Measurements from ENCODE around the gene CDH12. TPM values are rescaled to one million over a fixed set of nuclear protein-coding genes. Genes with fewer than 3 reads are reported as not detected.

The CDH12 gene
- total RNA-seq, 2 donors from 2014 or later = 0.14 to 1.0 TPM

DNA sequence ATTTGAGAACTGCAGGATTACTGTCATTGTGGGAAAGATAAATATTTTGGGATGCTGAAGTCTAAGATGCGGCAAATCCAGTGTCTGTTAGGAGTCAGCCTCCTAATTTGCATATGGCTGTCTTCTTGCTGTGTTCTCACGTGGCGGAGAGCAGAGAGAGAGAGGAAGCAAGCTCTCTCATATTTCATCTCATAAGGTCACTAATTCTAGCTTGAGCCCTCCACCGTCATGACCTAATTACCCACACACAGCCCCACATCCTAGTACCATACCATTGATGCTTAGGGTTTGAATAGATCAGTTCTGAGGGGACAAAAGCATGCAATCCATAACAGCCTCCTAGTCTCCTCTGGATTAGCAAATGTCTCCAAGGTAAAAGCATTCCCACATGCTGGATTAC lies 124.5 kb downstream of the CDH12 start:
- TF ChIP-seq POLR2A (IDR thresholded peaks at IDR 0.05) (no peak), POLR2AphosphoS5 (IDR thresholded peaks at IDR 0.05) (no peak), CTCF (IDR thresholded peaks at IDR 0.05) (no peak)
- H3K27me3 ChIP-seq (replicated peaks; ENCODE audit: insufficient read depth) = no peaks in the 10 kb centered on the region
- H3K4me3 ChIP-seq = no peak overlapping the region
- H3K36me3 ChIP-seq = no peaks in the 10 kb centered on the region
- DNase-seq (ENCODE audit: low spot score) = no peak
- WGBS = 54% methylated on average over 4 of the region's 4 CpGs
- intact Hi-C loops (cut with DNase I) = no loop called here
- no peak overlapping the region for H3K27ac ChIP-seq
- H3K9me3 ChIP-seq = no peaks in the 10 kb centered on the region
- H3K4me1 ChIP-seq (replicated peaks) = no peaks in the 10 kb centered on the region

DNA sequence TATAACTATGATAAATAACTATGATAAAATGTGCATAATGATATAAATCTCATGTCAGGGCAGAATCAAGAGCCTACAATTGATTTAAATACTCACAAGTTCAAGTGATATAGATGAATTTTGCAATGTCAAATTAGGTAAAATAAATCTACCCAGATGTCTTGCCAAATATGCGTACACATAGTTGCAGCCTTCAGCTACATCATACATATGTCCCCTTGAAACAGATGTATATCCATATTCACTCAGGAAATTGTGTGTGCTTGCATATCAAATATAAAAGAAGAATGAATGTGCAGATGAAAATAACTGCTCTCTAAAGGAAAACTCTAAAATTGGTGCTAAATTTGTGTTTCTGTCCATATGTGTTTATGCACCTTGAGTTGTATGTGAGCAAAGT lies 130.7 kb downstream of the CDH12 start:
- no peak for DNase-seq (ENCODE audit: low spot score)
- WGBS = 91% methylated on average over 1 of the region's 1 CpG
- H3K27me3 ChIP-seq (replicated peaks; ENCODE audit: insufficient read depth) = no peaks in the 10 kb centered on the region
- no peak overlapping the region for H3K27ac ChIP-seq
- intact Hi-C loops (cut with DNase I) = no loop called here
- no peak overlapping the region for H3K4me3 ChIP-seq
- no peak for TF ChIP-seq CTCF (IDR thresholded peaks at IDR 0.05)
- no peak for TF ChIP-seq POLR2A (IDR thresholded peaks at IDR 0.05)
- TF ChIP-seq POLR2AphosphoS5 (IDR thresholded peaks at IDR 0.05) = no peak
- no peaks in the 10 kb centered on the region for H3K36me3 ChIP-seq
- H3K4me1 ChIP-seq (replicated peaks) = no peaks in the 10 kb centered on the region
- H3K9me3 ChIP-seq = no peaks in the 10 kb centered on the region

GRCh38 chr5:22722056-22722455 lies 131.1 kb downstream of the CDH12 start:
- DNase-seq (ENCODE audit: low spot score) = no peak
- H3K27me3 ChIP-seq (replicated peaks; ENCODE audit: insufficient read depth) = no peaks in the 10 kb centered on the region
- intact Hi-C loops (cut with DNase I) = no loop called here
- TF ChIP-seq POLR2A (IDR thresholded peaks at IDR 0.05) (no peak), CTCF (IDR thresholded peaks at IDR 0.05) (no peak), POLR2AphosphoS5 (IDR thresholded peaks at IDR 0.05) (no peak)
- no peaks in the 10 kb centered on the region for H3K4me1 ChIP-seq (replicated peaks)
- H3K27ac ChIP-seq = no peak overlapping the region
- no peaks in the 10 kb centered on the region for H3K9me3 ChIP-seq
- no peaks in the 10 kb centered on the region for H3K36me3 ChIP-seq
- WGBS = 57% methylated on average over 1 of the region's 1 CpG
- H3K4me3 ChIP-seq = no peak overlapping the region

GRCh38 chr5:22719842-22720241 lies 133.3 kb downstream of the CDH12 start:
- no peak overlapping the region for H3K27ac ChIP-seq
- H3K4me3 ChIP-seq = no peak overlapping the region
- no peaks in the 10 kb centered on the region for H3K27me3 ChIP-seq (replicated peaks; ENCODE audit: insufficient read depth)
- TF ChIP-seq POLR2AphosphoS5 (IDR thresholded peaks at IDR 0.05) (no peak), CTCF (IDR thresholded peaks at IDR 0.05) (no peak), POLR2A (IDR thresholded peaks at IDR 0.05) (no peak)
- H3K4me1 ChIP-seq (replicated peaks) = no peaks in the 10 kb centered on the region
- no peak for DNase-seq (ENCODE audit: low spot score)
- intact Hi-C loops (cut with DNase I) = no loop called here
- WGBS = 88% methylated on average over 3 of the region's 3 CpGs
- no peaks in the 10 kb centered on the region for H3K9me3 ChIP-seq
- no peaks in the 10 kb centered on the region for H3K36me3 ChIP-seq

- WGBS = 36% methylated on average over 2 of the region's 2 CpGs
- Histone ChIP-seq H3K9me3 (no peaks in the 10 kb centered on the region), H3K4me1 (replicated peaks) (no peaks in the 10 kb centered on the region), H3K27me3 (replicated peaks; ENCODE audit: insufficient read depth) (no peaks in the 10 kb centered on the region), H3K27ac (no peak overlapping the region), H3K4me3 (no peak overlapping the region), H3K36me3 (no peaks in the 10 kb centered on the region)
- no peak for DNase-seq (ENCODE audit: low spot score)
- intact Hi-C loops (cut with DNase I) = no loop called here
- TF ChIP-seq CTCF (IDR thresholded peaks at IDR 0.05) (no peak), POLR2A (IDR thresholded peaks at IDR 0.05) (no peak), POLR2AphosphoS5 (IDR thresholded peaks at IDR 0.05) (no peak)
Measured at GRCh38 chr5:22710660-22711059, 142.5 kb downstream of the CDH12 start.
